Measurements from ENCODE around the gene GEMIN2.

DNA sequence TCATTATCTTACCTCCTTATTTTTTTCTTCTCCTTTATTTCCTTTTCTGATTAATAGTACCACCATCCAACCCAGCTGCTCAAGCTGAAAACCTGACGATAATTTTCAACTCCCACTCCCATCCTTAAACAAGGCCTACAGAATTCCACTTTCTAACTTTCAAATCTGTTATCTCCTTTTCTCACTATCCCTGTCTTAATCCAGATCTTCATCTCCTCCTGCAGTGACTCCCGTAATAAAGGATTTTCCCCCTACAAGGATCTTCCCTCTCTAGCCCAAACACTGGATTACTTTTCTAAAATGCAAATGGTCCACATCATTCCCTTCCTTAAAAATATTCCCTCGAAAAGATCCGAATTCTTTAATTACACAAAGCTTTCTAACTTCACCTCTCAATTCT, 54.5 kb downstream of the GEMIN2 start:
- TF ChIP-seq, protein P1, sequence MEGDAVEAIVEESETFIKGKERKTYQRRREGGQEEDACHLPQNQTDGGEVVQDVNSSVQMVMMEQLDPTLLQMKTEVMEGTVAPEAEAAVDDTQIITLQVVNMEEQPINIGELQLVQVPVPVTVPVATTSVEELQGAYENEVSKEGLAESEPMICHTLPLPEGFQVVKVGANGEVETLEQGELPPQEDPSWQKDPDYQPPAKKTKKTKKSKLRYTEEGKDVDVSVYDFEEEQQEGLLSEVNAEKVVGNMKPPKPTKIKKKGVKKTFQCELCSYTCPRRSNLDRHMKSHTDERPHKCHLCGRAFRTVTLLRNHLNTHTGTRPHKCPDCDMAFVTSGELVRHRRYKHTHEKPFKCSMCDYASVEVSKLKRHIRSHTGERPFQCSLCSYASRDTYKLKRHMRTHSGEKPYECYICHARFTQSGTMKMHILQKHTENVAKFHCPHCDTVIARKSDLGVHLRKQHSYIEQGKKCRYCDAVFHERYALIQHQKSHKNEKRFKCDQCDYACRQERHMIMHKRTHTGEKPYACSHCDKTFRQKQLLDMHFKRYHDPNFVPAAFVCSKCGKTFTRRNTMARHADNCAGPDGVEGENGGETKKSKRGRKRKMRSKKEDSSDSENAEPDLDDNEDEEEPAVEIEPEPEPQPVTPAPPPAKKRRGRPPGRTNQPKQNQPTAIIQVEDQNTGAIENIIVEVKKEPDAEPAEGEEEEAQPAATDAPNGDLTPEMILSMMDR (IDR thresholded peaks at IDR 0.05): no peak
- TF ChIP-seq POLR2A (IDR thresholded peaks at IDR 0.05) (no peak), POLR2AphosphoS5 (IDR thresholded peaks at IDR 0.05) (no peak), EP300 (IDR thresholded peaks at IDR 0.05) (no peak)

Data from stomach (tissue), 4 donors.